CD14-positive monocyte (primary cell): ENCODE measurements around the gene TMC6. TPM values are rescaled to one million over a fixed set of nuclear protein-coding genes. Genes with fewer than 3 reads are reported as not detected.
A peak's percentile ranks its signal among the peaks of the same experiment; 100 is the strongest.

Experiments used
- DNase-seq, 3 donors: peaks; one replicate each; pipeline ENCODE4 v3.0.0-alpha.2; 2011 to 2022
- H2AFZ ChIP-seq: 2 replicates; pipeline ENCODE4 v1.6.0; 2012; ENCODE audit warnings: mild to moderate bottlenecking, low read depth, low read length, inconsistent platforms; ENCODE audit not compliant: insufficient read depth, poor library complexity, severe bottlenecking
- H3K27ac ChIP-seq, 2 donors: 1 replicate in 1 of 2; 2 replicates in 1 of 2; pipeline ENCODE4 v1.5.1; 2012 to 2013; ENCODE audit warnings: low read length in 2 of 2, control low read depth in 1 of 2, inconsistent platforms in 1 of 2, low read depth in 1 of 2, mild to moderate bottlenecking in 1 of 2
- H3K27me3 ChIP-seq, 2 donors: one replicate each; pipeline versions ENCODE4 v1.6.0 to v1.6.1; 2011 to 2013; ENCODE audit warnings: low read length in 2 of 2; ENCODE audit not compliant: control insufficient read depth in 2 of 2, insufficient read depth in 2 of 2
- H3K36me3 ChIP-seq, 2 donors: replicated peaks in 1 of 2; 1 replicate in 1 of 2; 2 replicates in 1 of 2; pipeline versions ENCODE4 v1.5.1 to v1.6.1; 2012 to 2013; ENCODE audit warnings: low read length in 2 of 2, control low read depth in 1 of 2, inconsistent platforms in 1 of 2, mild to moderate bottlenecking in 1 of 2; ENCODE audit not compliant: insufficient read depth in 2 of 2, control insufficient read depth in 1 of 2
- H3K4me1 ChIP-seq, 2 donors: 1 replicate in 1 of 2; 2 replicates in 1 of 2; pipeline versions ENCODE4 v1.5.1 to v1.6.1; 2012 to 2013; ENCODE audit warnings: low read length in 2 of 2, control low read depth in 1 of 2, inconsistent platforms in 1 of 2, mild to moderate bottlenecking in 1 of 2, moderate library complexity in 1 of 2; ENCODE audit not compliant: insufficient read depth in 2 of 2, control insufficient read depth in 1 of 2
- H3K4me2 ChIP-seq: replicated peaks from 2 replicates; pipeline ENCODE3; 2012; ENCODE audit warnings: low read length, moderate library complexity, mild to moderate bottlenecking; ENCODE audit not compliant: poor library complexity, severe bottlenecking; ENCODE audit errors: extremely low read depth
- H3K4me3 ChIP-seq, 3 experiments: fragments of 200-600 bp in 1 of 3; sonication (generic) in 1 of 3; replicated peaks in 1 of 3; 1 replicate in 2 of 3; 2 replicates in 1 of 3; pipeline ENCODE4 v1.5.1; 2011 to 2013; ENCODE audit warnings: low read length in 3 of 3, mild to moderate bottlenecking in 3 of 3, control low read depth in 2 of 3, low read depth in 2 of 3, inconsistent platforms in 1 of 3, moderate library complexity in 1 of 3
- H3K79me2 ChIP-seq: 2 replicates; pipeline ENCODE4 v1.6.0; 2012; ENCODE audit warnings: mild to moderate bottlenecking, control low read depth, inconsistent platforms, low read length, moderate library complexity; ENCODE audit not compliant: insufficient read depth
- H3K9ac ChIP-seq: 2 replicates; pipeline ENCODE4 v1.6.0; 2017; ENCODE audit warnings: low read length, mild to moderate bottlenecking; ENCODE audit not compliant: insufficient read depth, poor library complexity, severe bottlenecking
- H3K9me3 ChIP-seq, 2 donors: replicated peaks in 1 of 2; 1 replicate in 1 of 2; 2 replicates in 1 of 2; pipeline versions ENCODE4 v1.5.1 to v1.6.1; 2012 to 2013; ENCODE audit warnings: low read length in 2 of 2, control low read depth in 1 of 2; ENCODE audit not compliant: control insufficient read depth in 1 of 2, insufficient read depth in 1 of 2
- H4K20me1 ChIP-seq: 2 replicates; pipeline ENCODE4 v1.6.0; 2012; ENCODE audit warnings: mild to moderate bottlenecking, low read length, control low read depth, moderate library complexity; ENCODE audit not compliant: insufficient read depth
- H3K27ac Mint-ChIP-seq, 7 donors: one replicate each; pipeline ENCODE4 v1.8.0; 2020; ENCODE audit warnings: mild to moderate bottlenecking in 7 of 7, mixed read lengths in 7 of 7, moderate library complexity in 6 of 7, inconsistent platforms in 2 of 7
- H3K27me3 Mint-ChIP-seq, 3 donors: one replicate each; pipeline ENCODE4 v1.8.0; 2021 to 2022; ENCODE audit warnings: low read depth in 3 of 3, mild to moderate bottlenecking in 3 of 3, mixed read lengths in 3 of 3, moderate library complexity in 3 of 3, inconsistent platforms in 1 of 3
- H3K36me3 Mint-ChIP-seq, 2 donors: one replicate each; pipeline ENCODE4 v1.8.0; 2020; ENCODE audit warnings: mixed read lengths in 2 of 2, inconsistent platforms in 1 of 2, mild to moderate bottlenecking in 1 of 2
- H3K4me1 Mint-ChIP-seq: one replicate; pipeline ENCODE4 v1.8.0; 2020; ENCODE audit warnings: mild to moderate bottlenecking, mixed read lengths
- H3K4me3 Mint-ChIP-seq, 2 donors: one replicate each; pipeline ENCODE4 v1.8.0; 2020; ENCODE audit warnings: mild to moderate bottlenecking in 2 of 2, mixed read lengths in 2 of 2, moderate library complexity in 1 of 2
- H3K9me3 Mint-ChIP-seq, 7 donors: one replicate each; pipeline ENCODE4 v1.8.0; 2020 to 2022; ENCODE audit warnings: mixed read lengths in 7 of 7, mild to moderate bottlenecking in 6 of 7, moderate library complexity in 6 of 7, inconsistent platforms in 2 of 7
- WGBS: methylation state at CpG from one replicate; pipeline ENCODE4 v1.1.5; 2013; ENCODE audit warnings: missing lambda C conversion rate; ENCODE audit not compliant: insufficient coverage; 5-methylcytosine and 5-hydroxymethylcytosine counted together
- intact Hi-C, 2 donors: fragments of 100-400 bp; cut with micrococcal nuclease; formaldehyde crosslinking; loops; one replicate each; pipeline versions ENCODE4 v1.15.0 to v1.15.1; 2023
- polyA plus RNA-seq, 3 donors: library from polyadenylated mRNA; depleted of rRNA in 1 of 3; unstranded in 2 of 3; stranded (reverse) in 1 of 3; fragments of 300-500 nt in 2 of 3; fragments of >200 nt in 1 of 3; fragmentation: Illumina TruSeq in 2 of 3; gene quantifications; 1 replicate in 2 of 3; 2 replicates in 1 of 3; pipeline ENCODE4 v1.2.3, GENCODE V29; 2012 to 2021
- TF ChIP-seq, protein P1 (sequence below): fragments of 200-600 bp; IDR thresholded peaks from one replicate; pipeline ENCODE4 v1.8.0; 2022; ENCODE audit warnings: antibody characterized with exemption, mild to moderate bottlenecking

Gene TMC6
- polyA plus RNA-seq, 3 donors, result 60.1 to 107 (median 79.2) TPM

DNA sequence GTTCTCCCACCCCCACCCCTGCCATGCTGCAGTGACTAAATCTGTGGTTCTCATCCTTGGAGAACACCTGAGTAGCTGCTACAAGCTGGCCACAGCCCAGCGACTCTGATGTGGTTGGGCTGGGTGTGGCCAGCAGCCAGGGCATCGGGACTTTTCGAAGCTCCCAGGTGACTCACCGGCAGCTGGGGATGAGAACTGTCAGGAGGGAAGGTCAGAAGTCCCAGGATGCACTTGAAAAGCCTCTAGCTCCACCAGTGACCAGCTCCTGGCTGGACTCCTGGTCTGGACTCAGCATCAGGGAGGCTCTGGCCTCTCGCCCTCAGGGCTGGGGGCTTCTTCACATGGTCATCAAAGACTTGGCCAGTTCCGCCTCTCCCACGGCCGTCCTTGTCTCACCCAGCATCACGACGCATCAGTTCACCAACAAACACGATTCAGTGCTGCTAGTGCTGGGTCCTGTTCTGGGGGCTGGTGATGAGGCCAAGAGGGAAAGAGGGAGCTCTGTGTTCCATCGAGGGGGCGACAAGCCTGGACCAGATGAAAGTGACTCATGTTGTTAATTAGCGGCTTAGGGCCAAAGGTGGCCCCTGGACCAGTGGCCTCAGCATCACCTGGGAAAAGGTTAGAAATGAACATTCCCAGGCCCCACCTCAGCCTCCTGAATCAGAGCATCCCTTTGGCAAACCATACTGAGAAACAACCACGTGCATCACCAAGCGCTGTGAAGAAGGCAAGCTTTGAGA is 13.7 kb upstream of the TMC6 start:
- peak overlapping the region in 2 of 7 donors; percentile 9 to 62 for H3K27ac Mint-ChIP-seq
- H3K4me1 Mint-ChIP-seq, result peaks cover 72% of the 10 kb centered on the region
- intact Hi-C loops, result loop anchor here in 1 of 2 donors (5.0 kb wide), 1 partner anchor 45 kb away; the partner anchor contains the start of genes AFMID and TK1
- Histone ChIP-seq H3K36me3 (peaks cover 15 to 16% of the 10 kb centered on the region in 2 donors), H3K9me3 (no peaks in the 10 kb centered on the region), H2AFZ (no peak overlapping the region), H3K4me2 (no peak overlapping the region), H3K4me1 (peaks cover 83 to 97% of the 10 kb centered on the region in 2 donors), H3K27ac (no peak overlapping the region), H3K27me3 (no peaks in the 10 kb centered on the region), H4K20me1 (peaks cover 37% of the 10 kb centered on the region), H3K9ac (no peak overlapping the region), H3K4me3 (no peak overlapping the region), H3K79me2 (peaks cover 10% of the 10 kb centered on the region)
- peaks cover 0 to 4% (median 0%) of the 10 kb centered on the region in 3 donors for H3K27me3 Mint-ChIP-seq
- H3K4me3 Mint-ChIP-seq, result no peak overlapping the region
- H3K9me3 Mint-ChIP-seq, result no peaks in the 10 kb centered on the region
- TF ChIP-seq, protein P1, sequence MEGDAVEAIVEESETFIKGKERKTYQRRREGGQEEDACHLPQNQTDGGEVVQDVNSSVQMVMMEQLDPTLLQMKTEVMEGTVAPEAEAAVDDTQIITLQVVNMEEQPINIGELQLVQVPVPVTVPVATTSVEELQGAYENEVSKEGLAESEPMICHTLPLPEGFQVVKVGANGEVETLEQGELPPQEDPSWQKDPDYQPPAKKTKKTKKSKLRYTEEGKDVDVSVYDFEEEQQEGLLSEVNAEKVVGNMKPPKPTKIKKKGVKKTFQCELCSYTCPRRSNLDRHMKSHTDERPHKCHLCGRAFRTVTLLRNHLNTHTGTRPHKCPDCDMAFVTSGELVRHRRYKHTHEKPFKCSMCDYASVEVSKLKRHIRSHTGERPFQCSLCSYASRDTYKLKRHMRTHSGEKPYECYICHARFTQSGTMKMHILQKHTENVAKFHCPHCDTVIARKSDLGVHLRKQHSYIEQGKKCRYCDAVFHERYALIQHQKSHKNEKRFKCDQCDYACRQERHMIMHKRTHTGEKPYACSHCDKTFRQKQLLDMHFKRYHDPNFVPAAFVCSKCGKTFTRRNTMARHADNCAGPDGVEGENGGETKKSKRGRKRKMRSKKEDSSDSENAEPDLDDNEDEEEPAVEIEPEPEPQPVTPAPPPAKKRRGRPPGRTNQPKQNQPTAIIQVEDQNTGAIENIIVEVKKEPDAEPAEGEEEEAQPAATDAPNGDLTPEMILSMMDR, result no peak
- peak in 1 of 3 donors; percentile 53 for DNase-seq
- 93% methylated on average over 12 of the region's 16 CpGs for WGBS
- H3K36me3 Mint-ChIP-seq, result peaks cover 12 to 31% of the 10 kb centered on the region in 2 donors

DNA sequence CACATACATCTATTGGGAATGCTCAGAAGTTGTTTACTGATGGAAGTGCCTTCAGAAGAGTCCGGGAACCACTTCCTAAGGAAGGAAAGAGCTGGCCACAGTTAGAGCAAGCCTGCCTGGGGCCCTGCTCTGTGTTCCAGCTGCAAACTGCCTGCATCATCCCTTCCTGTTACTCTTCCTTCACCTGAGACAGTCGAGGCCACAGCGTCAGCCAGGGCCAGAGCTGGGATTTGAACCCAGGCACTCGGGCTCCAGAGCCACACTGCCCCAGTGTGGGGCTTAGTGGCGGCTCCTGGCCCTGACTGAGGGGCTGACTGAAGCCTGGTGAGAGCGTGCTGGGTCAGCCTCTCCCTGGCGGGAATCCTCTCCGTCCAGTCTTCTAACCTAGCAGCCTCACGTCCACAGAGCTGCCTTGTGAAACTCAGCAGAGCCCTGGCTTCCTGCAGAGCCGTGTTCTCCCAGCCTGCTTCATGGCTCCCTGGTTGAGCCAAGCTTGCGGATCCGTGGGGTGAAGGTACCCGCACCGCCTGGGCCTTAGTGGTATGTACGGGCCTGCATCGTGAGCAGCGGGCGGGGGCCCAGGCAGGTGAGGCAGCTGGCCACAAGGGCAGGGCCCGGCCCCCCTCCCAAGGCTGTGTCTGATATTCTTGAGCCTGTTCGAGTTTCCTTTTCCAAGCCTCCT is 13.0 kb upstream of the TMC6 start:
- peak overlapping the region in 1 of 7 donors; percentile 30 for H3K27ac Mint-ChIP-seq

More for the DNA sequence above, 13.0 kb upstream of the TMC6 start:
- H3K9me3 ChIP-seq, result no peaks in the 10 kb centered on the region
- no peak overlapping the region for H3K27ac ChIP-seq
- intact Hi-C loops, result loop anchor here in 1 of 2 donors (5.0 kb wide), 1 partner anchor 46 kb away; the partner anchor contains the start of genes AFMID and TK1
- no peak overlapping the region for H2AFZ ChIP-seq
- H3K4me3 Mint-ChIP-seq, result no peak overlapping the region
- H3K27me3 ChIP-seq, result no peaks in the 10 kb centered on the region
- H3K9ac ChIP-seq, result no peak overlapping the region
- TF ChIP-seq, protein P1, result no peak
- H3K4me1 ChIP-seq, result peaks cover 88 to 98% of the 10 kb centered on the region in 2 donors
- no peak for DNase-seq
- H3K36me3 Mint-ChIP-seq, result peaks cover 18 to 38% of the 10 kb centered on the region in 2 donors
- H3K4me2 ChIP-seq, result no peak overlapping the region
- peaks cover 0 to 5% (median 0%) of the 10 kb centered on the region in 3 donors for H3K27me3 Mint-ChIP-seq
- peaks cover 19 to 22% of the 10 kb centered on the region in 2 donors for H3K36me3 ChIP-seq
- H4K20me1 ChIP-seq, result peaks cover 44% of the 10 kb centered on the region
- H3K79me2 ChIP-seq, result peaks cover 10% of the 10 kb centered on the region
- 83% methylated on average over 16 of the region's 20 CpGs for WGBS
- no peak overlapping the region for H3K4me3 ChIP-seq
- no peaks in the 10 kb centered on the region for H3K9me3 Mint-ChIP-seq
- peaks cover 78% of the 10 kb centered on the region for H3K4me1 Mint-ChIP-seq
